Type B pancreatic cell (in vitro differentiated cells): Measurements from ENCODE around the gene TUSC2. TPM values are rescaled to one million over a fixed set of nuclear protein-coding genes. Genes with fewer than 3 reads are reported as not detected.
A peak's percentile ranks its signal among the peaks of the same experiment; 100 is the strongest.

Source experiments
- DNase-seq: peaks from one replicate; pipeline ENCODE4 v3.0.0; 2021; ENCODE audit warnings: mixed read lengths; ENCODE audit not compliant: unreplicated experiment; ENCODE audit errors: extremely low spot score
- H3K27ac Mint-ChIP-seq: 2 replicates; pipeline ENCODE4 v1.8.0; 2021; ENCODE audit warnings: mild to moderate bottlenecking, mixed read lengths
- H3K27me3 Mint-ChIP-seq: 2 replicates; pipeline ENCODE4 v1.8.0; 2021; ENCODE audit warnings: mixed read lengths
- H3K36me3 Mint-ChIP-seq: 2 replicates; pipeline ENCODE4 v1.8.0; 2021; ENCODE audit warnings: mixed read lengths
- H3K4me1 Mint-ChIP-seq: one replicate; pipeline ENCODE4 v1.8.0; 2021; ENCODE audit warnings: mixed read lengths; ENCODE audit not compliant: unreplicated experiment
- H3K4me3 Mint-ChIP-seq: 2 replicates; pipeline ENCODE4 v1.8.0; 2021; ENCODE audit warnings: mild to moderate bottlenecking, mixed read lengths
- H3K9me3 Mint-ChIP-seq: 2 replicates; pipeline ENCODE4 v1.8.0; 2021; ENCODE audit warnings: mixed read lengths
- total RNA-seq: library from RNA; stranded (reverse); gene quantifications from 2 replicates; pipeline ENCODE4 v1.2.1, GENCODE V29; 2021; ENCODE audit warnings: low replicate concordance
- TF ChIP-seq, protein P1 (sequence below): fragments of 200-600 bp; sonication (generic); conservative IDR thresholded peaks from 2 replicates; pipeline ENCODE4 v1.5.0; 2021; ENCODE audit warnings: antibody characterized with exemption, mild to moderate bottlenecking

The TUSC2 gene
- total RNA-seq, 1 donor from 2014 or later = 24.9 TPM

DNA sequence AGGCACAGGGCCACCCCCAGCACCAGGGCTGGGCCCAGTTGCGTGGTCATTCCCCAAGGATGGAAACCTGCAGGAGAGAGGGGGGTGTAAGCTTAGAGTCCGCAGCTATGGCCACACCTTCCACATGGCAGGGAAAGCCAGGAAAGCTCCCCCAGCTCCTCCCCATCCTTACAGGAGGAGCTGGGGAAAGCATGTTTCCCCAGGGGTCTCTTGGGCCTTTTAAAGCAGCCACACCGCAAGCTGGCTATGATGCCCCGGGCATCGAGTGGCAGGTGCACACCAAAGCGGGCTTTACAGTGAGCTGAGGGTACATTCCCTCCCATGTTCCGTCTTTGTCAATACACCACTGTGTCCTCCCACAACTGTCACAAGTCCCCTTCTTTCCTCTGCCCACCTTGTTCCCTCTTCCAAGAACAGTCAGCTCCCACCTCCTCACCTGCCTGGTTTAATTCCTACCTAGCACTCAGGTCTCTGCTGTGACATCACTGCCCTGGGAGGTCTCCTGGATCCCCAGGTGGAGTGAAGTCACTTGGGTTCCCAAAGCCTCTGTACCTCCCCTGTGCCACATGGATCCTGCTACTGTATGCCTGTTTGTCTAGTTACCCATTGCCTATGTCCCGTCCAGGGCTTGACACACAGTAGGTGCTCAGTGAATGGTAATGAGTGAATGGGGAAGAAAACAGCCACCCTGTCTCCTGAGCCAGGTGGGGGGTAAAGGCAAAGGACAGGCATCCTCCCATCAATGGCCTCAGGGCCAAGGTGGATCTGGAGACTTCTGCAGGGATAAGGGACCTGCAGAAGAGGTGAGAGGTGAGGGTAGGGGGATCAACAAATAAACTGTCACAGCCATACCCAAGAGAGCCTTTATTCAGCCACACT is 32.2 kb downstream of the TUSC2 start:
- TF ChIP-seq, protein P1, sequence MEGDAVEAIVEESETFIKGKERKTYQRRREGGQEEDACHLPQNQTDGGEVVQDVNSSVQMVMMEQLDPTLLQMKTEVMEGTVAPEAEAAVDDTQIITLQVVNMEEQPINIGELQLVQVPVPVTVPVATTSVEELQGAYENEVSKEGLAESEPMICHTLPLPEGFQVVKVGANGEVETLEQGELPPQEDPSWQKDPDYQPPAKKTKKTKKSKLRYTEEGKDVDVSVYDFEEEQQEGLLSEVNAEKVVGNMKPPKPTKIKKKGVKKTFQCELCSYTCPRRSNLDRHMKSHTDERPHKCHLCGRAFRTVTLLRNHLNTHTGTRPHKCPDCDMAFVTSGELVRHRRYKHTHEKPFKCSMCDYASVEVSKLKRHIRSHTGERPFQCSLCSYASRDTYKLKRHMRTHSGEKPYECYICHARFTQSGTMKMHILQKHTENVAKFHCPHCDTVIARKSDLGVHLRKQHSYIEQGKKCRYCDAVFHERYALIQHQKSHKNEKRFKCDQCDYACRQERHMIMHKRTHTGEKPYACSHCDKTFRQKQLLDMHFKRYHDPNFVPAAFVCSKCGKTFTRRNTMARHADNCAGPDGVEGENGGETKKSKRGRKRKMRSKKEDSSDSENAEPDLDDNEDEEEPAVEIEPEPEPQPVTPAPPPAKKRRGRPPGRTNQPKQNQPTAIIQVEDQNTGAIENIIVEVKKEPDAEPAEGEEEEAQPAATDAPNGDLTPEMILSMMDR = no peak
- Mint-ChIP-seq H3K4me1 (peaks cover 25% of the 10 kb centered on the region), H3K9me3 (no peaks in the 10 kb centered on the region), H3K27me3 (no peaks in the 10 kb centered on the region), H3K4me3 (peak overlapping the region; percentile 50), H3K27ac (no peak overlapping the region), H3K36me3 (no peaks in the 10 kb centered on the region)
- DNase-seq = no peak

GRCh38 chr3:50294492-50295403 is 33.3 kb downstream of the TUSC2 start:
- TF ChIP-seq, protein P1 = no peak
- Mint-ChIP-seq H3K9me3 (no peaks in the 10 kb centered on the region), H3K27me3 (no peaks in the 10 kb centered on the region), H3K36me3 (no peaks in the 10 kb centered on the region), H3K27ac (peak overlapping the region; percentile 23), H3K4me1 (peaks cover 18% of the 10 kb centered on the region), H3K4me3 (no peak overlapping the region)
- DNase-seq = no peak

GRCh38 chr3:50294089-50294488 is 33.9 kb downstream of the TUSC2 start:
- Mint-ChIP-seq H3K4me1 (peaks cover 15% of the 10 kb centered on the region), H3K27ac (peak overlapping the region; percentile 46), H3K36me3 (no peaks in the 10 kb centered on the region), H3K27me3 (no peaks in the 10 kb centered on the region), H3K4me3 (no peak overlapping the region), H3K9me3 (no peaks in the 10 kb centered on the region)
- DNase-seq = no peak
- TF ChIP-seq, protein P1 = no peak

DNA sequence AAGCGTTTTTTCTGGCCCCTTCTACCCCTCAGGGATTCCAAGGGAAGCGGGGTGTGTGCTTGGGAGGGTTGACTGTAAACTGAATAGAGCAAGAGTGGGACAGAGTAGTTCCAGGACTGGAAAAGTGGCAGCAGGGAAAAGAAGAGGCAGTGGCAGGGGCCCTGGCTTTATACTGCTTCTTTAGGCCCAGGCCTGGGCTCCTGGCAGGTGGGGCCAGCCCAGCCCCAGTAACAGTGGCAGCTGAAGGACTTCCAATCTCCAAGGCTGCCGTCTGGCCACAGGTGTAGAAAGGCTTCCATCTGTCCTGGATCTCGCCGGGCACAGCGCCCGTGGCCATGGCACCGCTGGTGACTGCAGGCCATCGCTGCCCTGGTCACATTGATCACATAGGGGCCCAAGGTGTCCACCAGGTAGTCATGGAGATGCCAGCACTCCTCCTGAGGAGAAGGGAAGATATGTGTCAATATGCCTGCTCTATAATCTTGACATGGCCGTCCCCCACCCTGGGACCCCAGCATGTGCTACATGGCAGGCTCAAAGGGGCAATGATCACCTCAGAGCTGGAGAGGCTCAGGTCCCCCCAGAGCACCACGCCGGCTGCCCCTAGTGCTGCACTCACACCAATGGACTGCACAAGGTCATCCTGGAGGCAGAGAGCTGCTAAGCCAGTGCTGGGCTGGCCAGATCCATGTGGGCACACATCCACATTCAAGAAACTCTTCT is 34.8 kb downstream of the TUSC2 start:
- Mint-ChIP-seq H3K4me3 (peak overlapping the region; percentile 91), H3K27me3 (no peaks in the 10 kb centered on the region), H3K27ac (peak overlapping the region; percentile 99), H3K36me3 (no peaks in the 10 kb centered on the region), H3K9me3 (no peaks in the 10 kb centered on the region), H3K4me1 (peaks cover 13% of the 10 kb centered on the region)
- no peak for DNase-seq
- TF ChIP-seq, protein P1 = no peak
